Vagina (tissue), 2 donors: ENCODE data around the gene PRCP.

Source experiments
- POLR2A ChIP-seq, 2 donors: fragments of 450-650 bp; IDR thresholded peaks; one replicate each; pipeline ENCODE4 v1.6.1; 2017; ENCODE audit warnings: antibody characterized with exemption in 2 of 2, mild to moderate bottlenecking in 2 of 2, moderate library complexity in 2 of 2
- TF ChIP-seq, protein P1 (sequence below), 3 experiments: fragments of 450-650 bp in 2 of 3; fragments of 200-600 bp in 1 of 3; sonication (generic) in 1 of 3; IDR thresholded peaks; one replicate each; pipeline ENCODE4 v1.5.1; 2017 to 2019; ENCODE audit warnings: antibody characterized with exemption in 3 of 3, mild to moderate bottlenecking in 2 of 3, moderate library complexity in 2 of 3

DNA sequence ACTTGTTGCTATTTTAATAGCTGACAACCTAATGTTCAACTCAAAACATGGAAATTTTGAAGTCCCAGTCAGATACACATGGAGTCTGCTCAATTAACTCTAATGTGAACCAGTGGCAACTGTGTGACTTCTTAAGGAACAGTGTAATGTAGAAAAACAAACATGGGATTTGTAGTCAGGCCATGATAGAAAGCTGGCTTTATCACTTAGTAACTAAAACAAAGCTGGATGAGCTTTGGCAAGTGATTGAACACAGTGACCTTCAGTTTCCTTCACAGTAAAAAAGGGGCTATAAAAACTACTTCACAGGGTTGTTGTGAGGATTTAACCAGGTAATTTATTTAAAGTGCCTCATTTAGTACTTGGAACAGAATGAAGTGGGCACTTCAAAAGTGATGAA, 62.6 kb downstream of the PRCP start:
- no peak for TF ChIP-seq POLR2A (IDR thresholded peaks at IDR 0.05)
- TF ChIP-seq, protein P1, sequence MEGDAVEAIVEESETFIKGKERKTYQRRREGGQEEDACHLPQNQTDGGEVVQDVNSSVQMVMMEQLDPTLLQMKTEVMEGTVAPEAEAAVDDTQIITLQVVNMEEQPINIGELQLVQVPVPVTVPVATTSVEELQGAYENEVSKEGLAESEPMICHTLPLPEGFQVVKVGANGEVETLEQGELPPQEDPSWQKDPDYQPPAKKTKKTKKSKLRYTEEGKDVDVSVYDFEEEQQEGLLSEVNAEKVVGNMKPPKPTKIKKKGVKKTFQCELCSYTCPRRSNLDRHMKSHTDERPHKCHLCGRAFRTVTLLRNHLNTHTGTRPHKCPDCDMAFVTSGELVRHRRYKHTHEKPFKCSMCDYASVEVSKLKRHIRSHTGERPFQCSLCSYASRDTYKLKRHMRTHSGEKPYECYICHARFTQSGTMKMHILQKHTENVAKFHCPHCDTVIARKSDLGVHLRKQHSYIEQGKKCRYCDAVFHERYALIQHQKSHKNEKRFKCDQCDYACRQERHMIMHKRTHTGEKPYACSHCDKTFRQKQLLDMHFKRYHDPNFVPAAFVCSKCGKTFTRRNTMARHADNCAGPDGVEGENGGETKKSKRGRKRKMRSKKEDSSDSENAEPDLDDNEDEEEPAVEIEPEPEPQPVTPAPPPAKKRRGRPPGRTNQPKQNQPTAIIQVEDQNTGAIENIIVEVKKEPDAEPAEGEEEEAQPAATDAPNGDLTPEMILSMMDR (IDR thresholded peaks at IDR 0.05) = no peak
